HG03460 (cell line): ENCODE data around the gene OPCML.
A peak's percentile ranks its signal among the peaks of the same experiment; 100 is the strongest.

ENCODE experiments used
- ATAC-seq: cut with Tn5 transposase; IDR thresholded peaks from one replicate; pipeline ENCODE4 v1.9.1; 2021; ENCODE audit not compliant: unreplicated experiment

OPCML gene

GRCh38 chr11:133146697-133147306 lies 385.5 kb downstream of the OPCML start:
- no peak for ATAC-seq

- ATAC-seq: no peak
Measured at GRCh38 chr11:133137939-133138338, 394.4 kb downstream of the OPCML start.

- ATAC-seq: no peak
Measured at GRCh38 chr11:133137270-133137669, 395.0 kb downstream of the OPCML start.

GRCh38 chr11:133136376-133136775 lies 395.9 kb downstream of the OPCML start:
- ATAC-seq: no peak

- ATAC-seq: peak; percentile 97
Measured at GRCh38 chr11:133134314-133135173, 397.8 kb downstream of the OPCML start.

- ATAC-seq: no peak
Measured at GRCh38 chr11:133133606-133134005, 398.7 kb downstream of the OPCML start.

- no peak for ATAC-seq
Measured at GRCh38 chr11:133133050-133133449, 399.3 kb downstream of the OPCML start.

GRCh38 chr11:133127741-133128140 lies 404.6 kb downstream of the OPCML start:
- no peak for ATAC-seq

- ATAC-seq: no peak
Measured at GRCh38 chr11:133123796-133124195, 408.5 kb downstream of the OPCML start.

GRCh38 chr11:133123366-133123765 lies 408.9 kb downstream of the OPCML start:
- no peak for ATAC-seq

GRCh38 chr11:133122256-133122655 lies 410.0 kb downstream of the OPCML start:
- no peak for ATAC-seq

GRCh38 chr11:133118563-133119268 lies 413.6 kb downstream of the OPCML start:
- ATAC-seq: no peak

- ATAC-seq: no peak
Measured at GRCh38 chr11:133115099-133115498, 417.2 kb downstream of the OPCML start.

- no peak for ATAC-seq
Measured at GRCh38 chr11:133107763-133108162, 424.5 kb downstream of the OPCML start.

GRCh38 chr11:133107136-133107535 lies 425.2 kb downstream of the OPCML start:
- no peak for ATAC-seq

GRCh38 chr11:133106417-133106816 lies 425.9 kb downstream of the OPCML start:
- ATAC-seq: no peak

GRCh38 chr11:133104009-133104744 lies 428.1 kb downstream of the OPCML start:
- ATAC-seq: no peak

GRCh38 chr11:133096981-133097380 lies 435.3 kb downstream of the OPCML start:
- no peak for ATAC-seq

- ATAC-seq: no peak
Measured at GRCh38 chr11:133086518-133086917, 445.8 kb downstream of the OPCML start.

GRCh38 chr11:133082841-133083488 lies 449.3 kb downstream of the OPCML start:
- peak; percentile 91 for ATAC-seq

GRCh38 chr11:133082453-133082781 lies 449.9 kb downstream of the OPCML start:
- no peak for ATAC-seq
